K562 (cell line): Measurements from ENCODE around the gene GAB1. TPM values are rescaled to one million over a fixed set of nuclear protein-coding genes. Genes with fewer than 3 reads are reported as not detected.

Experiments
- ATAC-seq: fragments of 200-7000 bp; cut with Tn5 transposase; 3 replicates; pipeline ENCODE4 v1.9.1; 2020; ENCODE audit warnings: moderate library complexity
- BruUV-seq: library from RNA; stranded (reverse); fragments of 400-500 nt; replicated peaks from 2 replicates; lab custom pipeline; 2021; lab: Mats Ljungman, UMichigan
- CTCF ChIA-PET: fragments of 300-600 bp; formaldehyde crosslinking; extraction: SDS; loops from one replicate; lab custom pipeline; 2021; ENCODE audit warnings: low intra/inter-chr PET ratio; lab: Yijun Ruan, JAX
- POLR2A ChIA-PET: fragments of 300-600, 350-650 bp; sonication (Branson Sonifier 250); formaldehyde crosslinking; extraction: SDS; loops from one replicate; lab custom pipeline; 2021; ENCODE audit warnings: antibody characterized with exemption, inconsistent platforms; lab: Yijun Ruan, JAX
- DNase-seq, 4 experiments: peaks; one replicate each; pipeline versions ENCODE4 v3.0.0 to v3.0.0-alpha.2; 2011 to 2018; ENCODE audit warnings: low spot score in 3 of 4, mixed read lengths in 3 of 4; ENCODE audit errors: extremely low read depth in 1 of 4
- FAIRE-seq: peaks from 2 replicates; lab custom pipeline; 2011; peaks lifted over from hg19 to GRCh38; lab: Jason Lieb, UNC
- H2AFZ ChIP-seq: 2 replicates; pipeline ENCODE4 v1.6.0; 2011; ENCODE audit warnings: low read depth, low read length, control low read depth, inconsistent platforms
- H3K27ac ChIP-seq: fragments of 200-600 bp; 3 replicates; pipeline ENCODE4 v1.8.0; 2011; ENCODE audit warnings: low read depth, mild to moderate bottlenecking, control low read depth, inconsistent platforms, low read length, moderate library complexity, mixed read lengths; ENCODE audit errors: extremely low read depth
- H3K27me3 ChIP-seq, 2 experiments: fragments of 300-600 bp in 1 of 2; 2 replicates in 1 of 2; 3 replicates in 1 of 2; pipeline versions ENCODE4 v1.6.0 to v1.8.0; 2011; ENCODE audit warnings: inconsistent platforms in 2 of 2, low read length in 2 of 2, mild to moderate bottlenecking in 1 of 2, mixed read lengths in 1 of 2, moderate library complexity in 1 of 2; ENCODE audit not compliant: control insufficient read depth in 2 of 2, insufficient read depth in 2 of 2
- H3K36me3 ChIP-seq: fragments of 300-600 bp; 3 replicates; pipeline ENCODE4 v1.8.0; 2011; ENCODE audit warnings: mild to moderate bottlenecking, low read length, inconsistent platforms; ENCODE audit not compliant: control insufficient read depth, insufficient read depth
- H3K4me1 ChIP-seq, 2 experiments: fragments of 200-600 bp in 1 of 2; replicated peaks in 1 of 2; 2 replicates in 1 of 2; 3 replicates in 1 of 2; pipeline versions ENCODE4 v1.5.1 to v1.8.0; 2011; ENCODE audit warnings: inconsistent platforms in 2 of 2, low read length in 2 of 2, mild to moderate bottlenecking in 1 of 2, mixed read lengths in 1 of 2, moderate library complexity in 1 of 2; ENCODE audit not compliant: control insufficient read depth in 2 of 2, insufficient read depth in 2 of 2
- H3K4me2 ChIP-seq: 2 replicates; pipeline ENCODE4 v1.6.1; 2011; ENCODE audit warnings: low read length, control low read depth, inconsistent platforms, mixed read lengths; ENCODE audit not compliant: insufficient read depth
- H3K4me3 ChIP-seq: fragments of 200-600 bp; sonication (generic), shearing (Covaris generic); 2 replicates; pipeline ENCODE4 v1.5.1; 2016; ENCODE audit warnings: control low read depth, inconsistent platforms
- H3K79me2 ChIP-seq: fragments of 200-600 bp; 3 replicates; pipeline ENCODE4 v1.8.0; 2011; ENCODE audit warnings: low read length, inconsistent platforms; ENCODE audit not compliant: control insufficient read depth, insufficient read depth
- H3K9ac ChIP-seq, 2 experiments: 2 replicates each; pipeline versions ENCODE4 v1.6.0 to v1.6.1; 2011; ENCODE audit warnings: low read depth in 2 of 2, low read length in 2 of 2, control low read depth in 1 of 2, inconsistent platforms in 1 of 2, mild to moderate bottlenecking in 1 of 2, mixed read lengths in 1 of 2; ENCODE audit not compliant: insufficient read depth in 1 of 2
- H3K9me1 ChIP-seq: one replicate; pipeline ENCODE4 v1.6.0; 2011; ENCODE audit warnings: inconsistent platforms, mild to moderate bottlenecking, low read length, moderate library complexity; ENCODE audit not compliant: control insufficient read depth, insufficient read depth
- H3K9me3 ChIP-seq: replicated peaks from 2 replicates; pipeline ENCODE4 v1.5.1; 2011; ENCODE audit warnings: low read depth, low read length, inconsistent platforms; ENCODE audit not compliant: control insufficient read depth, insufficient read depth
- H4K20me1 ChIP-seq: replicated peaks from 2 replicates; pipeline ENCODE4 v1.6.1; 2011; ENCODE audit warnings: low read length, inconsistent platforms, mixed read lengths; ENCODE audit not compliant: control insufficient read depth, insufficient read depth
- ARID3A ChIP-seq: IDR thresholded peaks from 2 replicates; pipeline ENCODE4 v1.6.1; 2012; ENCODE audit warnings: low read depth, low read length, improper control_type of control experiment, borderline replicate concordance
- CBFA2T2 ChIP-seq: fragments of 450-650 bp; conservative IDR thresholded peaks from 2 replicates; pipeline ENCODE4 v1.6.1; 2017; ENCODE audit warnings: mild to moderate bottlenecking
- CBFA2T3 ChIP-seq: fragments of 450-650 bp; IDR thresholded peaks from 2 replicates; pipeline ENCODE4 v1.6.1; 2017
- FIP1L1 ChIP-seq: fragments of 200-400 bp; formaldehyde crosslinking; IDR thresholded peaks from 2 replicates; pipeline ENCODE4 v1.6.1; 2018; ENCODE audit warnings: mild to moderate bottlenecking, low read depth, low read length; ENCODE audit not compliant: poor library complexity, severe bottlenecking
- HEY1 ChIP-seq: fragments of 250-450 bp; sonication (Bioruptor Pico); IDR thresholded peaks from 2 replicates; pipeline ENCODE4 v1.5.0; 2020; ENCODE audit warnings: mild to moderate bottlenecking, moderate library complexity, borderline replicate concordance
- KDM5B ChIP-seq: fragments of 200-600 bp; sonication (generic); IDR thresholded peaks from 2 replicates; pipeline ENCODE4 v1.6.1; 2012; ENCODE audit warnings: low read depth, mild to moderate bottlenecking, moderate library complexity, low read length, control low read depth, inconsistent platforms; ENCODE audit not compliant: insufficient replicate concordance
- MYBL2 ChIP-seq, 2 experiments: fragments of 450-650 bp in 1 of 2; sonication (generic) in 1 of 2; formaldehyde crosslinking in 1 of 2; IDR thresholded peaks; 2 replicates each; pipeline versions ENCODE4 v1.6.1 to v1.8.1; 2017 to 2022; ENCODE audit warnings: borderline replicate concordance in 1 of 2, inconsistent platforms in 1 of 2, low read depth in 1 of 2, mild to moderate bottlenecking in 1 of 2, missing genetic modification reagents in 1 of 2, moderate library complexity in 1 of 2
- NR2F6 ChIP-seq: fragments of 450-650 bp; formaldehyde crosslinking; IDR thresholded peaks from 2 replicates; pipeline ENCODE4 v1.4.0; 2020; ENCODE audit warnings: mild to moderate bottlenecking
- POLR2G ChIP-seq: fragments of 200-400 bp; formaldehyde crosslinking; IDR thresholded peaks from 2 replicates; pipeline ENCODE4 v1.6.1; 2017; ENCODE audit warnings: low read depth, mild to moderate bottlenecking, antibody characterized with exemption, low read length, moderate library complexity
- RAD21 ChIP-seq, 2 experiments: fragments of 250-450 bp in 1 of 2; fragments of 450-650 bp in 1 of 2; sonication (Bioruptor Pico) in 1 of 2; formaldehyde crosslinking in 1 of 2; IDR thresholded peaks in 1 of 2; conservative IDR thresholded peaks in 1 of 2; 2 replicates each; pipeline versions ENCODE4 v1.4.0 to v1.8.0; 2020 to 2022; ENCODE audit warnings: mild to moderate bottlenecking in 2 of 2, moderate library complexity in 1 of 2
- WGBS: fragments of 100-300 bp; shearing (Covaris generic); methylation state at CpG from one replicate; pipeline ENCODE4 v1.1.6; 2016; ENCODE audit warnings: low coverage, mixed read lengths; ENCODE audit not compliant: insufficient coverage; ENCODE audit errors: missing lambda C conversion rate; 5-methylcytosine and 5-hydroxymethylcytosine counted together
- in situ Hi-C: fragments of 300-500 bp; cut with MboI; formaldehyde crosslinking; loops from 4 replicates; pipeline ENCODE4 v1.15.0; 2018; ENCODE audit warnings: inconsistent platforms, mixed read lengths
- intact Hi-C: fragments of 100-400 bp; cut with micrococcal nuclease; formaldehyde crosslinking; loops from 2 replicates; pipeline ENCODE4 v1.14.2; 2022
- polyA plus RNA-seq, 8 experiments: library from polyadenylated mRNA; depleted of rRNA in 4 of 8; stranded (reverse) in 5 of 8; unstranded in 3 of 8; fragments of >200 nt; fragmentation: Nextera tagmentation in 2 of 8; fragmentation: Illumina TruSeq in 1 of 8; extraction: Ambion mirVana in 2 of 8; extraction: Trizol in 1 of 8; gene quantifications; 2 replicates each; pipeline versions ENCODE4 v1.2.1 to v1.2.3, GENCODE V29; 2011 to 2014; ENCODE audit warnings: inconsistent platforms in 1 of 8, missing spikeins in 1 of 8
- total RNA-seq, 7 experiments: library from RNA; depleted of rRNA in 6 of 7; stranded (reverse); fragments of >200 nt in 6 of 7; fragmentation: Illumina TruSeq in 2 of 7; extraction: Trizol in 2 of 7; gene quantifications; 2 replicates each; pipeline versions ENCODE4 v1.2.1 to v1.2.3, GENCODE V29; 2011 to 2021; ENCODE audit warnings: low replicate concordance in 1 of 7

The GAB1 gene
- total and polyA plus RNA-seq, 9 of the 15 experiments (the other 6 are each of a cell fraction or from before 2014, with no cell fraction given) = 1.3 to 14.6 (median 7.5) TPM

DNA sequence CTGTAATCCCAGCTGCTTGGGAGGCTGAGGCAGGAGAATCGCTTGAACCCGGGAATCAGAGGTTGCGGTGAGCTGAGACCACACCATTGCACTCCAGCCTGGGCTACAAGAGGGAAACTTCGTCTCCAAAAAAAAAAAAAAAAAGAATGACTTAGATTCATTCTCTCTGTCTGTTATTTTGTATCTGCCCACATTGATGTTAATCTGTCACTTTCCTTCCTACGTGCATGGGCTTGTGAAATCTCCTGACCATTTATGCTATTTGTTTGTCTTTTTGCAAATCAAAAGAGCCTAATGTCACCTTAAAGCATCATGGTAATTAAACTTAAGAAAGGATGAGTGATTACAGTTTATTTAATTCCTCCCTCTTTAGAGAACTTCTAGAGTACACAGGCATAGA lies 27.4 kb downstream of the GAB1 start:
- H3K9me1 ChIP-seq = no peaks in the 10 kb centered on the region
- H3K9ac ChIP-seq = no peak overlapping the region
- no TSS peak for BruUV-seq
- no peaks in the 10 kb centered on the region for H3K9me3 ChIP-seq
- no peak overlapping the region for H3K27ac ChIP-seq
- H3K4me3 ChIP-seq = no peak overlapping the region
- in situ Hi-C loops = no loop called here
- H2AFZ ChIP-seq = no peak overlapping the region
- ChIA-PET CTCF (no interaction called here), POLR2A (no interaction called here)
- FAIRE-seq (no peak), DNase-seq (no peak), ATAC-seq (no peak)
- no peaks in the 10 kb centered on the region for H3K27me3 ChIP-seq
- no peaks in the 10 kb centered on the region for H4K20me1 ChIP-seq
- H3K4me1 ChIP-seq = peaks cover 0 to 11% of the 10 kb centered on the region in 2 experiments
- intact Hi-C loops = no loop called here
- 66% methylated on average over 5 of the region's 5 CpGs for whole genome bisulfite sequencing
- peaks cover 73% of the 10 kb centered on the region for H3K79me2 ChIP-seq
- no peak overlapping the region for H3K4me2 ChIP-seq
- no peaks in the 10 kb centered on the region for H3K36me3 ChIP-seq
- TF ChIP-seq NR2F6 (no peak), FIP1L1 (no peak), CBFA2T3 (no peak), ARID3A (no peak), RAD21 (CRISPR knock-in tag; conservative IDR thresholded peaks at IDR 0.05 in 1 of 2, IDR thresholded peaks at IDR 0.05 in 1 of 2) (no peak), HEY1 (CRISPR knock-in tag) (no peak), CBFA2T2 (no peak), POLR2G (no peak), MYBL2 (IDR thresholded peaks at IDR 0.05; ENCODE audit: low read depth) (no peak), MYBL2 (CRISPR knock-in tag; IDR thresholded peaks at IDR 0.05; ENCODE audit: borderline replicate concordance) (no peak), KDM5B (no peak)
- TF ChIP-seq, all 486 proteins: peak for 0
